Measurements from ENCODE around the gene TBXAS1.

DNA sequence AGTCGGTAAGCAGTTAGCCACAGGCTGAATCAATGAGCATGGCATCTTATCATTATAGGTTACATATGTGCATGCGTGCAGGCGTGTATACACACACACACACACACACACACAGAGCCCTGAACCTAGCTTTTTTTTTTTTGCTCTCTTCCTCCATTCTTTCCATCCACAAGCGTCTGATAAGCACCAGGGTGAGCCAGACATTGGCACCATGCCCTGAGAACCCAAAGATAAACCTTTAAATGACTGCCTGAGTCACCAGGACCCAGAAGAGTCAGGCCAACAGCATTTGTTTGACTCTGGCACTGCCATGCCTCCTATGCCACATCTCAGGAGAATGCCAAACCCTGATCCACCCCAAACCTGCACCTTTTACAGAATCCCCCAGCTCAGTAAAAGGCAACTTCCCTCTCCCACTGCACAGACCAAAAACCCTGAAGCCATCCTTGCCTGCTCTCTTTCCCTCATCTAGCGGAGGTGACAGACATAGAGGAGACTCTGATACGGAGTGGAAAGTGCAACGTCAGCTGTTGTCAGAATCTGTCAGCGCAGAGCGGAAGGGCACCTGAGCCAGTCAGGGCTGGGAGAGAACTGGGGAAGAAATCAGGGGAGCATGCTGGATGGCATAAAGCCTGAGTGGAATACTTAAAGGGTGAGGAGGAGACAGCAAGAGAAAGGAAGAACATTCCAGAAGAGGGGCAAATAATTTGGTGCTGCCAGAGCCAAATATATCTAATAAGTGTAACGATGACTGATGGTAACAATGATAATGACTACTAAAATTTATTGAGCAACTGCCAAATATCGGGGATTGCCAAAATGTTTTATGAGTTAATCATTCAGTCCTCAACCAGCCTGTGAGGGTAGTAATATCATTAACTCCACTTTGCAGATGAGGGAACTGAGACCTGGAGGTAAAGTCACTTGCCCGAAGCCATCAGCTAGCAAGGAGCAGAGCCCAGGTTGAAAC lies 230.5 kb downstream of the TBXAS1 start:
- TF ChIP-seq, protein P1, sequence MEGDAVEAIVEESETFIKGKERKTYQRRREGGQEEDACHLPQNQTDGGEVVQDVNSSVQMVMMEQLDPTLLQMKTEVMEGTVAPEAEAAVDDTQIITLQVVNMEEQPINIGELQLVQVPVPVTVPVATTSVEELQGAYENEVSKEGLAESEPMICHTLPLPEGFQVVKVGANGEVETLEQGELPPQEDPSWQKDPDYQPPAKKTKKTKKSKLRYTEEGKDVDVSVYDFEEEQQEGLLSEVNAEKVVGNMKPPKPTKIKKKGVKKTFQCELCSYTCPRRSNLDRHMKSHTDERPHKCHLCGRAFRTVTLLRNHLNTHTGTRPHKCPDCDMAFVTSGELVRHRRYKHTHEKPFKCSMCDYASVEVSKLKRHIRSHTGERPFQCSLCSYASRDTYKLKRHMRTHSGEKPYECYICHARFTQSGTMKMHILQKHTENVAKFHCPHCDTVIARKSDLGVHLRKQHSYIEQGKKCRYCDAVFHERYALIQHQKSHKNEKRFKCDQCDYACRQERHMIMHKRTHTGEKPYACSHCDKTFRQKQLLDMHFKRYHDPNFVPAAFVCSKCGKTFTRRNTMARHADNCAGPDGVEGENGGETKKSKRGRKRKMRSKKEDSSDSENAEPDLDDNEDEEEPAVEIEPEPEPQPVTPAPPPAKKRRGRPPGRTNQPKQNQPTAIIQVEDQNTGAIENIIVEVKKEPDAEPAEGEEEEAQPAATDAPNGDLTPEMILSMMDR (IDR thresholded peaks at IDR 0.05 in 4 of 5, conservative IDR thresholded peaks at IDR 0.05 in 1 of 5): no peak
- TF ChIP-seq POLR2A (IDR thresholded peaks at IDR 0.05): no peak

Data from gastrocnemius medialis (tissue), 4 donors.